Trophoblast cell (in vitro differentiated cells and primary cell): ENCODE measurements around the gene TBC1D22A.
A peak's percentile ranks its signal among the peaks of the same experiment; 100 is the strongest.

Source experiments
- DNase-seq, 2 donors: peaks; one replicate each; pipeline ENCODE4 v3.0.0-alpha.2; 2016
- H2AFZ ChIP-seq: 2 replicates; pipeline ENCODE4 v1.6.1; 2013; ENCODE audit warnings: low read length, moderate library complexity, mild to moderate bottlenecking; ENCODE audit not compliant: insufficient read depth, poor library complexity
- H2AK5ac ChIP-seq: 2 replicates; pipeline ENCODE4 v1.6.1; 2013; ENCODE audit warnings: mild to moderate bottlenecking, low read length
- H2BK120ac ChIP-seq: 2 replicates; pipeline ENCODE4 v1.6.1; 2013; ENCODE audit warnings: low read length, mild to moderate bottlenecking, moderate library complexity; ENCODE audit not compliant: insufficient read depth, poor library complexity
- H2BK12ac ChIP-seq: 2 replicates; pipeline ENCODE4 v1.6.1; 2013; ENCODE audit warnings: mild to moderate bottlenecking, low read length, moderate library complexity
- H2BK5ac ChIP-seq: 2 replicates; pipeline ENCODE4 v1.6.1; 2013; ENCODE audit warnings: low read length, low read depth, moderate library complexity, mild to moderate bottlenecking; ENCODE audit not compliant: poor library complexity
- H3K14ac ChIP-seq: 2 replicates; pipeline ENCODE4 v1.6.1; 2013; ENCODE audit warnings: mild to moderate bottlenecking, low read length
- H3K18ac ChIP-seq: 2 replicates; pipeline ENCODE4 v1.6.1; 2013; ENCODE audit warnings: mild to moderate bottlenecking, low read length
- H3K23ac ChIP-seq: 2 replicates; pipeline ENCODE4 v1.6.1; 2013; ENCODE audit warnings: low read length
- H3K27ac ChIP-seq: 2 replicates; pipeline ENCODE4 v1.5.1; 2013; ENCODE audit warnings: low read depth, mild to moderate bottlenecking, inconsistent platforms, low read length, moderate library complexity
- H3K27me3 ChIP-seq: 2 replicates; pipeline ENCODE4 v1.6.1; 2013; ENCODE audit warnings: inconsistent platforms, mild to moderate bottlenecking, low read length, moderate library complexity; ENCODE audit not compliant: insufficient read depth
- H3K36me3 ChIP-seq, 2 experiments: 1 replicate in 1 of 2; 2 replicates in 1 of 2; pipeline ENCODE4 v1.6.1; 2013; ENCODE audit warnings: low read length in 2 of 2, mild to moderate bottlenecking in 2 of 2, moderate library complexity in 1 of 2; ENCODE audit not compliant: insufficient read depth in 2 of 2, control insufficient read depth in 1 of 2
- H3K4ac ChIP-seq: 2 replicates; pipeline ENCODE4 v1.6.1; 2013; ENCODE audit warnings: low read depth, mild to moderate bottlenecking, low read length, moderate library complexity
- H3K4me1 ChIP-seq, 2 experiments: 1 replicate in 1 of 2; 2 replicates in 1 of 2; pipeline ENCODE4 v1.6.1; 2013; ENCODE audit warnings: low read length in 2 of 2, mild to moderate bottlenecking in 2 of 2, moderate library complexity in 1 of 2; ENCODE audit not compliant: insufficient read depth in 2 of 2, control insufficient read depth in 1 of 2
- H3K4me2 ChIP-seq: 2 replicates; pipeline ENCODE4 v1.6.1; 2013; ENCODE audit warnings: inconsistent platforms, mild to moderate bottlenecking, low read length, moderate library complexity
- H3K4me3 ChIP-seq: 2 replicates; pipeline ENCODE4 v1.5.1; 2013; ENCODE audit warnings: mild to moderate bottlenecking, low read depth, low read length, inconsistent platforms
- H3K79me1 ChIP-seq: one replicate; pipeline ENCODE4 v1.6.1; 2013; ENCODE audit warnings: low read length
- H3K79me2 ChIP-seq: 2 replicates; pipeline ENCODE4 v1.6.1; 2013; ENCODE audit warnings: low read length, mild to moderate bottlenecking; ENCODE audit not compliant: control insufficient read depth, insufficient read depth, poor library complexity
- H3K9ac ChIP-seq: 2 replicates; pipeline ENCODE4 v1.6.1; 2013; ENCODE audit warnings: mild to moderate bottlenecking, low read length
- H3K9me3 ChIP-seq: 2 replicates; pipeline ENCODE4 v1.6.1; 2013; ENCODE audit warnings: low read depth, mild to moderate bottlenecking, control low read depth, inconsistent platforms, low read length; ENCODE audit not compliant: insufficient read depth
- H4K12ac ChIP-seq: 2 replicates; pipeline ENCODE4 v1.6.1; 2013; ENCODE audit warnings: low read depth, mild to moderate bottlenecking, low read length, moderate library complexity
- H4K8ac ChIP-seq: 2 replicates; pipeline ENCODE4 v1.6.1; 2013; ENCODE audit warnings: low read depth, mild to moderate bottlenecking, low read length, moderate library complexity
- H4K91ac ChIP-seq: one replicate; pipeline ENCODE4 v1.6.1; 2013; ENCODE audit warnings: low read depth, mild to moderate bottlenecking, low read length, moderate library complexity
- WGBS: extraction: QIAGEN DNeasy Blood & Tissue Kit; methylation state at CpG from one replicate; pipeline ENCODE4 v1.1.7; 2013; ENCODE audit warnings: missing lambda C conversion rate; ENCODE audit not compliant: insufficient read length, insufficient coverage; ENCODE audit errors: extremely low coverage; 5-methylcytosine and 5-hydroxymethylcytosine counted together

Gene TBC1D22A

GRCh38 chr22:46934746-46935491, 172.5 kb downstream of the TBC1D22A start:
- no CpG with 5 or more reads among the region's 14 CpGs for WGBS
- H3K4me2 ChIP-seq, result peak overlapping the region; percentile 4
- H3K9me3 ChIP-seq, result peaks cover 2% of the 10 kb centered on the region
- H3K27me3 ChIP-seq, result no peaks in the 10 kb centered on the region
- H3K23ac ChIP-seq, result no peak overlapping the region
- H2AFZ ChIP-seq, result no peak overlapping the region
- H3K79me1 ChIP-seq, result peaks cover 3% of the 10 kb centered on the region
- no peak overlapping the region for H3K4me3 ChIP-seq
- DNase-seq, result peak; percentile 86 to 93
- peak overlapping the region; percentile 0 for H2BK120ac ChIP-seq
- no peak overlapping the region for H4K91ac ChIP-seq
- H3K4ac ChIP-seq, result no peak overlapping the region
- no peak overlapping the region for H2AK5ac ChIP-seq
- no peak overlapping the region for H4K12ac ChIP-seq
- peak overlapping the region; percentile 5 for H3K27ac ChIP-seq
- no peak overlapping the region for H3K9ac ChIP-seq
- no peaks in the 10 kb centered on the region for H3K36me3 ChIP-seq
- H2BK12ac ChIP-seq, result no peak overlapping the region
- H3K18ac ChIP-seq, result peak overlapping the region; percentile 5
- peaks cover 13 to 21% of the 10 kb centered on the region in 2 experiments for H3K4me1 ChIP-seq
- H2BK5ac ChIP-seq, result no peak overlapping the region
- peak overlapping the region; percentile 10 for H3K14ac ChIP-seq
- no peaks in the 10 kb centered on the region for H3K79me2 ChIP-seq
- H4K8ac ChIP-seq, result no peak overlapping the region

GRCh38 chr22:46935506-46936377, 173.3 kb downstream of the TBC1D22A start:
- no CpG with 5 or more reads among the region's 24 CpGs for WGBS
- Histone ChIP-seq H3K14ac (no peak overlapping the region), H3K18ac (no peak overlapping the region)

GRCh38 chr22:46936378-46936903, 174.0 kb downstream of the TBC1D22A start:
- Histone ChIP-seq H3K18ac (no peak overlapping the region), H3K4me1 (peaks cover 13 to 21% of the 10 kb centered on the region in 2 experiments), H3K36me3 (no peaks in the 10 kb centered on the region), H2AK5ac (no peak overlapping the region), H4K8ac (no peak overlapping the region), H4K12ac (no peak overlapping the region), H2AFZ (no peak overlapping the region), H3K4me2 (no peak overlapping the region), H3K9me3 (peaks cover 2% of the 10 kb centered on the region), H4K91ac (no peak overlapping the region), H3K79me2 (no peaks in the 10 kb centered on the region), H2BK120ac (no peak overlapping the region), H3K79me1 (peaks cover 3% of the 10 kb centered on the region), H3K4me3 (no peak overlapping the region), H3K4ac (no peak overlapping the region), H3K9ac (no peak overlapping the region), H3K27ac (no peak overlapping the region), H2BK12ac (no peak overlapping the region), H3K27me3 (no peaks in the 10 kb centered on the region), H2BK5ac (no peak overlapping the region), H3K14ac (no peak overlapping the region), H3K23ac (no peak overlapping the region)
- DNase-seq, result no peak
- WGBS, result no CpG with 5 or more reads among the region's 12 CpGs

More at GRCh38 chr22:46935506-46936377, 173.3 kb downstream of the TBC1D22A start:
- Histone ChIP-seq H2AFZ (no peak overlapping the region), H4K8ac (no peak overlapping the region), H4K91ac (no peak overlapping the region), H3K36me3 (no peaks in the 10 kb centered on the region), H3K4me3 (no peak overlapping the region), H4K12ac (no peak overlapping the region), H3K4me1 (peaks cover 13 to 21% of the 10 kb centered on the region in 2 experiments), H2BK12ac (no peak overlapping the region), H3K27me3 (no peaks in the 10 kb centered on the region), H3K9me3 (peaks cover 2% of the 10 kb centered on the region), H3K9ac (no peak overlapping the region), H2BK5ac (no peak overlapping the region), H3K4ac (no peak overlapping the region), H3K27ac (no peak overlapping the region), H2BK120ac (no peak overlapping the region), H3K4me2 (no peak overlapping the region), H3K79me2 (no peaks in the 10 kb centered on the region), H3K79me1 (peaks cover 3% of the 10 kb centered on the region), H3K23ac (no peak overlapping the region), H2AK5ac (no peak overlapping the region)
- DNase-seq, result peak; percentile 10 to 36

- Histone ChIP-seq H3K36me3 (no peaks in the 10 kb centered on the region), H2BK120ac (no peak overlapping the region)
- no CpG with 5 or more reads among the region's 8 CpGs for WGBS
Observed at GRCh38 chr22:46937185-46937584, 174.7 kb downstream of the TBC1D22A start.

More at GRCh38 chr22:46937185-46937584, 174.7 kb downstream of the TBC1D22A start:
- Histone ChIP-seq H2AFZ (no peak overlapping the region), H2AK5ac (no peak overlapping the region), H3K9me3 (no peaks in the 10 kb centered on the region), H3K4me1 (peaks cover 11 to 18% of the 10 kb centered on the region in 2 experiments), H3K14ac (no peak overlapping the region), H4K12ac (no peak overlapping the region), H3K79me2 (no peaks in the 10 kb centered on the region), H4K8ac (no peak overlapping the region), H3K4me2 (no peak overlapping the region), H3K4me3 (no peak overlapping the region), H3K27me3 (no peaks in the 10 kb centered on the region), H3K79me1 (peaks cover 3% of the 10 kb centered on the region), H3K9ac (no peak overlapping the region), H3K18ac (no peak overlapping the region), H2BK5ac (no peak overlapping the region), H2BK12ac (no peak overlapping the region), H4K91ac (no peak overlapping the region), H3K23ac (no peak overlapping the region), H3K4ac (no peak overlapping the region), H3K27ac (no peak overlapping the region)
- peak; percentile 23 to 70 for DNase-seq
